Putamen (tissue), 1 donor: ENCODE measurements around the gene WDFY2.

Source experiments
- DNase-seq: peaks from one replicate; pipeline ENCODE4 v3.0.0-alpha.2; 2016; ENCODE audit warnings: low spot score

Gene WDFY2

GRCh38 chr13:51770681-51771417 lies 186.6 kb downstream of the WDFY2 start:
- DNase-seq: no peak

GRCh38 chr13:51771418-51772104 lies 187.3 kb downstream of the WDFY2 start:
- DNase-seq: no peak

- no peak for DNase-seq
Observed at GRCh38 chr13:51772105-51772455, 187.8 kb downstream of the WDFY2 start.

GRCh38 chr13:51772781-51773180 lies 188.5 kb downstream of the WDFY2 start:
- DNase-seq: peak; percentile 51

- no peak for DNase-seq
Observed at GRCh38 chr13:51773515-51773914, 189.3 kb downstream of the WDFY2 start.

- DNase-seq: no peak
Observed at GRCh38 chr13:51776179-51776578, 191.9 kb downstream of the WDFY2 start.

- DNase-seq: no peak
Observed at GRCh38 chr13:51777921-51778320, 193.7 kb downstream of the WDFY2 start.

- DNase-seq: no peak
Observed at GRCh38 chr13:51778392-51778791, 194.1 kb downstream of the WDFY2 start.

GRCh38 chr13:51780099-51780498 lies 195.8 kb downstream of the WDFY2 start:
- DNase-seq: no peak

GRCh38 chr13:51781246-51782022 lies 197.2 kb downstream of the WDFY2 start:
- DNase-seq: no peak

- DNase-seq: no peak
Observed at GRCh38 chr13:51782026-51782710, 197.9 kb downstream of the WDFY2 start.

- no peak for DNase-seq
Observed at GRCh38 chr13:51783428-51784094, 199.3 kb downstream of the WDFY2 start.

- no peak for DNase-seq
Observed at GRCh38 chr13:51784097-51784496, 199.8 kb downstream of the WDFY2 start.

- no peak for DNase-seq
Observed at GRCh38 chr13:51785712-51786424, 201.6 kb downstream of the WDFY2 start.

GRCh38 chr13:51786425-51787265 lies 202.4 kb downstream of the WDFY2 start:
- DNase-seq: no peak

GRCh38 chr13:51793570-51794271 lies 209.5 kb downstream of the WDFY2 start:
- no peak for DNase-seq

GRCh38 chr13:51794964-51795363 lies 210.7 kb downstream of the WDFY2 start:
- no peak for DNase-seq

GRCh38 chr13:51795419-51795818 lies 211.2 kb downstream of the WDFY2 start:
- DNase-seq: no peak

- no peak for DNase-seq
Observed at GRCh38 chr13:51796546-51796945, 212.3 kb downstream of the WDFY2 start.
